Spleen (tissue), 11 donors: Measurements from ENCODE around the gene RNF150. TPM values are rescaled to one million over a fixed set of nuclear protein-coding genes. Genes with fewer than 3 reads are reported as not detected.

Experiments used
- DNase-seq: peaks from one replicate; pipeline ENCODE4 v3.0.0-alpha.2; 2020
- H3K27ac ChIP-seq, 8 donors: fragments of 200-600 bp; sonication (generic) in 7 of 8; 1 replicate in 4 of 8; 2 replicates in 4 of 8; pipeline versions ENCODE4 v1.5.0 to v1.8.0; 2016 to 2021; ENCODE audit warnings: inconsistent platforms in 4 of 8, mild to moderate bottlenecking in 4 of 8, moderate library complexity in 1 of 8
- H3K27me3 ChIP-seq, 7 donors: fragments of 200-600 bp; sonication (generic) in 6 of 7; replicated peaks in 1 of 7; 1 replicate in 4 of 7; 2 replicates in 3 of 7; pipeline versions ENCODE4 v1.5.0 to v1.8.0; 2016 to 2021; ENCODE audit warnings: inconsistent platforms in 3 of 7, mild to moderate bottlenecking in 1 of 7
- H3K36me3 ChIP-seq, 6 donors: fragments of 200-600 bp; sonication (generic) in 5 of 6; 1 replicate in 4 of 6; 2 replicates in 2 of 6; pipeline versions ENCODE4 v1.5.0 to v1.8.0; 2016 to 2021; ENCODE audit warnings: inconsistent platforms in 2 of 6
- H3K4me1 ChIP-seq, 6 donors: fragments of 200-600 bp; sonication (generic) in 5 of 6; 1 replicate in 3 of 6; 2 replicates in 3 of 6; pipeline versions ENCODE4 v1.5.0 to v1.8.0; 2016 to 2021; ENCODE audit warnings: inconsistent platforms in 3 of 6
- H3K4me3 ChIP-seq, 8 donors: fragments of 200-600 bp; sonication (generic) in 7 of 8; 1 replicate in 4 of 8; 2 replicates in 4 of 8; pipeline versions ENCODE4 v1.5.0 to v1.8.0; 2016 to 2021; ENCODE audit warnings: inconsistent platforms in 4 of 8, mild to moderate bottlenecking in 4 of 8, moderate library complexity in 2 of 8
- H3K9me3 ChIP-seq, 8 donors: fragments of 200-600 bp; sonication (generic) in 7 of 8; 1 replicate in 4 of 8; 2 replicates in 4 of 8; pipeline versions ENCODE4 v1.5.0 to v1.8.0; 2016 to 2021; ENCODE audit warnings: inconsistent platforms in 4 of 8
- CTCF ChIP-seq, 11 experiments: fragments of 200-600 bp in 7 of 11; fragments of 450-650 bp in 4 of 11; sonication (generic) in 4 of 11; IDR thresholded peaks in 8 of 11; conservative IDR thresholded peaks in 3 of 11; 1 replicate in 7 of 11; 2 replicates in 4 of 11; pipeline versions ENCODE4 v1.4.0 to v1.8.0; 2016 to 2021; ENCODE audit warnings: antibody characterized with exemption in 11 of 11, inconsistent platforms in 4 of 11, mild to moderate bottlenecking in 1 of 11
- POLR2A ChIP-seq, 3 donors: fragments of 450-650 bp; IDR thresholded peaks; one replicate each; pipeline ENCODE4 v1.5.1; 2017; ENCODE audit warnings: antibody characterized with exemption in 3 of 3, mild to moderate bottlenecking in 1 of 3
- POLR2AphosphoS5 ChIP-seq, 3 donors: sonication (generic); formaldehyde crosslinking; IDR thresholded peaks; one replicate each; pipeline ENCODE4 v1.5.1; 2017; ENCODE audit warnings: antibody characterized with exemption in 3 of 3
- WGBS, 5 donors: extraction: QIAGEN DNeasy Blood & Tissue Kit in 3 of 5; methylation state at CpG; one replicate each; pipeline versions ENCODE4 v1.1.5 to v1.1.7; 2013 to 2018; 5-methylcytosine and 5-hydroxymethylcytosine counted together
- intact Hi-C: fragments of 100-400 bp; cut with DNase I; formaldehyde crosslinking; loops from one replicate; pipeline ENCODE4 v1.15.0; 2023; ENCODE audit warnings: low total_unique reads
- polyA plus RNA-seq, 3 donors: library from polyadenylated mRNA; stranded (reverse); fragments of 200-250 nt; gene quantifications; one replicate each; pipeline ENCODE4 v1.2.1, GENCODE V29; 2013
- total RNA-seq, 7 donors: library from RNA; depleted of rRNA in 3 of 7; stranded (reverse); fragments of >200 nt in 3 of 7; fragmentation: NEBNext Ultra II Directional in 4 of 7; extraction: Animal tissue kit (Norgen Biotek cat#: 25700) in 4 of 7; gene quantifications; one replicate each; pipeline versions ENCODE4 v1.1.0 to v1.2.1, GENCODE V29; 2016 to 2021
- donor health status: healthy with polysubstance abuse.
- donor health status: DM: no; HTN: no; CAD: no; lungs with moderate emphysema.
- donor health status: DM: no; HTN: no; CAD: no.
- donor health status: Bipolar disorder and iron deficiency.
- donor health status: healthy.
- donor health status: DM: no; HTN: no; CAD: no.
- donor health status: DM: yes; HTN: yes; CAD: no.

The RNF150 gene
- total and polyA plus RNA-seq, 10 donors, result 1.2 to 42.1 (median 19.2) TPM

- Histone ChIP-seq H3K27ac (no peak overlapping the region), H3K9me3 (peaks cover 0 to 2% (median 0%) of the 10 kb centered on the region in 8 donors), H3K4me3 (no peak overlapping the region), H3K36me3 (no peaks in the 10 kb centered on the region), H3K4me1 (peaks cover 0 to 3% (median 0%) of the 10 kb centered on the region in 6 donors), H3K27me3 (no peaks in the 10 kb centered on the region)
- 53 to 72% (median 63%) methylated on average over 9 of the region's 9 CpGs for WGBS, 5 donors
- intact Hi-C loops, result no loop called here
- TF ChIP-seq POLR2A (IDR thresholded peaks at IDR 0.05) (no peak), CTCF (IDR thresholded peaks at IDR 0.05 in 8 of 11, conservative IDR thresholded peaks at IDR 0.05 in 3 of 11) (no peak), POLR2AphosphoS5 (IDR thresholded peaks at IDR 0.05) (no peak)
- no peak for DNase-seq
Observed at GRCh38 chr4:141121768-141122454, 11.4 kb downstream of the RNF150 start.

- H3K4me3 ChIP-seq, result no peak overlapping the region
- H3K4me1 ChIP-seq, result no peaks in the 10 kb centered on the region
- TF ChIP-seq POLR2A (IDR thresholded peaks at IDR 0.05) (no peak), CTCF (IDR thresholded peaks at IDR 0.05 in 8 of 11, conservative IDR thresholded peaks at IDR 0.05 in 3 of 11) (no peak), POLR2AphosphoS5 (IDR thresholded peaks at IDR 0.05) (no peak)
- H3K36me3 ChIP-seq, result no peaks in the 10 kb centered on the region
- intact Hi-C loops, result no loop called here
- peaks cover 0 to 8% (median 2%) of the 10 kb centered on the region in 8 donors for H3K9me3 ChIP-seq
- WGBS, 5 donors, result 59 to 93% (median 63%) methylated on average over 1 of the region's 1 CpG
- H3K27me3 ChIP-seq, result no peaks in the 10 kb centered on the region
- DNase-seq, result no peak
- H3K27ac ChIP-seq, result no peak overlapping the region
Observed at GRCh38 chr4:141121101-141121500, 12.2 kb downstream of the RNF150 start.

- Histone ChIP-seq H3K4me3 (no peak overlapping the region), H3K36me3 (no peaks in the 10 kb centered on the region), H3K9me3 (peaks cover 0 to 17% (median 6%) of the 10 kb centered on the region in 8 donors), H3K27me3 (no peaks in the 10 kb centered on the region), H3K27ac (no peak overlapping the region), H3K4me1 (no peaks in the 10 kb centered on the region)
- intact Hi-C loops, result no loop called here
- WGBS, 5 donors, result 86 to 94% (median 88%) methylated on average over 5 of the region's 5 CpGs
- TF ChIP-seq CTCF (IDR thresholded peaks at IDR 0.05 in 8 of 11, conservative IDR thresholded peaks at IDR 0.05 in 3 of 11) (no peak), POLR2AphosphoS5 (IDR thresholded peaks at IDR 0.05) (no peak), POLR2A (IDR thresholded peaks at IDR 0.05) (no peak)
- DNase-seq, result no peak
Observed at GRCh38 chr4:141120036-141120593, 13.2 kb downstream of the RNF150 start.

- no peaks in the 10 kb centered on the region for H3K27me3 ChIP-seq
- whole genome bisulfite sequencing, 5 donors, result 52 to 88% (median 79%) methylated on average over 1 of the region's 1 CpG
- no peak overlapping the region for H3K4me3 ChIP-seq
- no peak for DNase-seq
- H3K36me3 ChIP-seq, result no peaks in the 10 kb centered on the region
- peaks cover 0 to 25% (median 11%) of the 10 kb centered on the region in 8 donors for H3K9me3 ChIP-seq
- intact Hi-C loops, result no loop called here
- no peak overlapping the region for H3K27ac ChIP-seq
- TF ChIP-seq POLR2AphosphoS5 (IDR thresholded peaks at IDR 0.05) (no peak), POLR2A (IDR thresholded peaks at IDR 0.05) (no peak), CTCF (IDR thresholded peaks at IDR 0.05 in 8 of 11, conservative IDR thresholded peaks at IDR 0.05 in 3 of 11) (no peak)
- H3K4me1 ChIP-seq, result no peaks in the 10 kb centered on the region
Observed at GRCh38 chr4:141119071-141119470, 14.2 kb downstream of the RNF150 start.
